Measurements from ENCODE around the gene PIGR.

Gene PIGR

DNA sequence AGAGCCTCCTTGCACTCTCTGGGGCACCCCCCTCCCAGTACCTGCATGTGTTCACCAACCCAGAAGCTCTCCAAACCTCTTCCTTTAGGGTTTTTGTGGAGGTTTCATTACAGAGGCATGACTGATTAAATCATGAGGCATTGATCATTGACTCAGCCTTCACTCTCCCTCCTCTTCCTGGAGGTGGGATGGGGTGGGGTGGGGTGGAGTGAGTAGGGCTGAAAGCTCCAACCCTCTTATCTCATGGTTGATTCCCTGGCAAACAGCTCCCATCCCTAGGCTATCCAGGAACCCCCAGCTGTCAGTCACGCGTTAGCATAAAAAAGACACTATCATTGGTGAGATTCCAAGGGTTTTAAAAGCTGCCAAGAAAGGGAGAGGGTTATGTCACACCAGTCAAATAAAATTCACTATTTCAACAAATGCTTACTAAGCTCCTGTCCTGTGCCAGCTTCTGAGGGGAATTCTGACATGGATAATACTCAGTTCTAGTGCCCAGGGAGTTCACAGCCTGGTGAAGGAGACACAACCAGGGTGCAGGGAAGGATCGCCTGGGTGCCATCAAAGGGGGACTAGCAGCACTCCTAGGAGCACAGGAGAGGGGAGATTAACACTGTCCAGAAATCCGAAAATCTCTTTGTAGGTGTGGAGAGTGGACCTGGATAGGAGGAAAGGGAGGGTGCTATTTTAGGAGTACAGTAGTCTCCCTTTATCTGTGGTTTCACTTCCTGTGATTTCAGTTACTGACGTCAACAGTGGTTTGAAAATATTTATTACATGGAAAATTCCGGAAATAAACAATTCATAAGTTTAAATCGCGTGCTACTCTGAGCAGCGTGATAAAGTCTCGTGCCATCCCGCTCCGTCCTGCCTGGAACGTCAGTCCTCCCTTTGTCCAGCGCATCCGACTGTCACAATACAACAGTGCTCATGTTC, 55.9 kb downstream of the PIGR start:
- no peak for DNase-seq (ENCODE audit: low read depth)

DNA sequence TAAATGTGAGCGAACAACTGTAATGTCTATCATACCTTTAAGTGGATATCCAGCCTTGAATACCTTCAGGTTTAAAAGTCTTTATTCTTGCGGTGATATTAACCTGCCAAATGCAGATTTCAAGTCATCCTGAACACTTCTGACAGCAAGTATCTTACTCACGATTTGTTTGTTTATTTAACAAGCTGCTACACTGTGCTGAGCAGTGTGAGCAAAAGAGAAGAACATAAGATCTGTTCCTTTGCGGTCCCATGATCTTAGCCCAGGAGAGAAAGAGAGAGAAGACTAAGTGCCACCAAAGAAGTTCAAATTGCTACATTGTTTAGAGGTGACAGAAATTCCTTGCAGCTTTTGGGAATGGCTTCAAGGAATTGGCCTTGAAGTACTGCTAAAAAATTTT, 58.6 kb downstream of the PIGR start:
- DNase-seq (ENCODE audit: low read depth): no peak

DNA sequence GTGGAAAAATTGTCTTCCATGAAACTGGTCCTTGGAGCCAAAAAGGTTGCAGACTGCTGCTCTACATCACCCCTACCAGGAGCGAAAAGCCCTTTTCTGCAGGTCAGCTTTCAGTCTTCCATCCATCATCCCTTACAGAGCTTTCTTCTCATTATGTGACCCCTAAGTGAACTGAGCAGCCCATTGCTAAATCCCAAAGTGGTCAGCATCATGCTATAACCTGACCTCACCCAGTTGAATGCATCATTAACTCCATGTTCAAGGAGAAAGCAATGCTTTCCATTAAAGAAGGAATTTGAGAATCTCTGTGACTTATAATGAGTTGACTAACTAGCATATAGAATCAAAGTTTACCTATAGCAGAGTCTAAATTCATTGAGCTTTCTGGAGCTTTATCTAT, 59.4 kb downstream of the PIGR start:
- DNase-seq (ENCODE audit: low read depth): no peak

DNA sequence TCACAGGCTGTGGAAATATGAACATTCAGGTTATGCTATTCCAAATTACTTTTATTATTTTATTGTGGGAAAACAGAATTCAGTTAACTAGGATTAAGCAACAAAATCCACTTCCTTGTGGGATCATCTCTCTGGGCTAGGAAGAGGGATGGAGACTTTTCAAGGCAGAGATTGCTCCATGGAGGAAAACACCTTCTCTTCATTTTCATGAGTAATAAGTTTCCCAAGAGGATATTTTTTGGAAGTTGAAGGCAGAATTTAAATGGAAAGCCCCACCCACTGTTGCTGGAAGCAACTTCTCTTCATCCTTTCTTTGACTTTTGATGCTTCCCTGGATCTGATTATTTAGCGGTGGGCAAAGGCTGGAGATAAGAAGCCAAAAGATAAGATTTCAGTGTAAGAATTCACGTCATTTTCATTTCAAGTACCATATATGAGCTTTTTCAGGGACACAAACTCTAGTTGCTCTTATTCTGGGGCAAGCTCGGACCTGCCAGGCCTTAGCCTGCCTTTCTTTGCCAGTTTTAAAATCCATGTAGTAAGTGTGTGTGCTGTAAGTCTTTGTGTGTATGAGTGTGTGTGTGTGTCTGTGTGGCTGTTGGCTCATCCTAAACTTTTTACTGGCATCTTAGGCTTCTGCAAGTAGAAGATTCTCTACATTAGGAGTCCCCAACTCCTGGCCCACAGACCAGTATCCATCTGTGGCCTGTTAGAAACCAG, 60.8 kb downstream of the PIGR start:
- no peak for DNase-seq (ENCODE audit: low read depth)

DNA sequence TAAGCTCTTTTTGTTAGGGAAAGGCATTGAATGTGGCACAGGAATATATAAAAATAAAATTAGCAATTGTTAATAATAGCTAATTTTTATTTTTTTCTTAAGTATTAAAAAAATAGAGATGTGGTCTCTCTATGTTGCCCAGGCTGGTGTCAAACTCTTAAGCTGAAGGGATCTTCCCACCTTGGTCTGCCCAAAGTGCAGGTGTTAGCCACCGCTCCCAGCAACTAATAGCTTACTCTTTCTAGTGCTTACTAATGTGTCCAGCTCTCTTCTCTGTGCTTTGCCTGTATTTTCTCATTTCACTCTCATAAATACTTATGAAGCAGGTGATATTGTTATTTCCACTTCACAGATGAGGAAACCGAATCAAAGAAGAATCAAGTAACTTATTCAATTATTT, 62.4 kb downstream of the PIGR start:
- DNase-seq (ENCODE audit: low read depth): no peak

DNA sequence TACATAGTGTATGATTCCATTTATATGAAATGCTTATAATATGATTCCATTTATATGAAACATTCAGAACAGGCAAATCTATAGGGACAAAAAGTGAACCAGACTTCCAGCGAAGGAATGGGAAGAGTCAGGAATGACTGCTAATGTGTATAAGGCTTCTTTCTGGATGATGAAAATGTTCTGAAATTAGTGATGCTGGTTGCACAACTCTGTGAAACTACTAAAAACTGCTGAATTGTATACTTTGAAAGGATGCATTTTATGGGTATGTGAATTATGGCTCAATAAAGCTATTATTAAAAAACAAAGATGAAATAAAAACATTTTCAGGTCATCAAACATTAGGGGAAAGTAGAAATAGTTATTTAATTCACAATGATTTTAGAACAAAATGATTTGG, 63.1 kb downstream of the PIGR start:
- no peak for DNase-seq (ENCODE audit: low read depth)

DNA sequence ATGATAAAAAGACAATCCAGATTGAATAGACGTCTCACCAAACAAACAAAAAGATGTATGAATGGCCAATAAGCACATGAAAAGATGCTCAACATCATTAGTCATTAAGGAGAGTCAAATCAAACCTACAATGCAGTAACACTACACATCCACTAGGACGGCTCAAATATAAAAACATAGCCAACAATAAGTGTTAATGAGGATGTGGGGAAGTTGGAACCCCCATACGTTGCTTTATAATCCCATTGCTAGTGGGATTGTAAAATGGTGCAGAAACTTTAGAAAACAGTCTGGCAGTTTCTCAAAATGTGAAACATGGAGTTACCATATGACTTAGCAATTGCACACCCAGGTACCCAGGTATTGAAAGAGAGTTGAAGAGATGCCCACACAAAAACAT, 63.7 kb downstream of the PIGR start:
- DNase-seq (ENCODE audit: low read depth): no peak

DNA sequence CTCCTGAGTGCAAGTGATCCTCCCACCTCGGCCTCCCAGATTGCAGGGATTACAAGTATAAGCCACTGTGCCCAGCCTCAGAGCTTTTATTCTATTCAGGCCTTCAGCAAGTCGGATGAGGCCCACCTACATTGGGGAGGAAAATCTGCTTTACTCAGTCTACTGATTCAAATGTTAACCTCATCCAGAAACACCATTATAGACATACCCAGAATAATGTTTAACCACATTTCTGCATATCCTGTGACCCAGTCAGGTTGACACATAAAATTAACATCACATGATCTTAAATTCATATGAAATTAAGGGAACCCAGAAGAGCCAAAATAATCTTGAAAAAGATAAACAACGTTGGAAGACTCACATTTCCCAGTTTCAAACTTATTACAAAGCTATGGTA, 66.0 kb downstream of the PIGR start:
- no peak for DNase-seq (ENCODE audit: low read depth)

Data from T follicular helper cell (primary cell).